NCI-H2227 (cell line): ENCODE data around the gene DNAH10.

Source experiments
- DNase-seq: peaks from one replicate; lab custom pipeline; 2025; ENCODE audit not compliant: unreplicated experiment; lab: John Stamatoyannopoulos, UW

Gene DNAH10

DNA sequence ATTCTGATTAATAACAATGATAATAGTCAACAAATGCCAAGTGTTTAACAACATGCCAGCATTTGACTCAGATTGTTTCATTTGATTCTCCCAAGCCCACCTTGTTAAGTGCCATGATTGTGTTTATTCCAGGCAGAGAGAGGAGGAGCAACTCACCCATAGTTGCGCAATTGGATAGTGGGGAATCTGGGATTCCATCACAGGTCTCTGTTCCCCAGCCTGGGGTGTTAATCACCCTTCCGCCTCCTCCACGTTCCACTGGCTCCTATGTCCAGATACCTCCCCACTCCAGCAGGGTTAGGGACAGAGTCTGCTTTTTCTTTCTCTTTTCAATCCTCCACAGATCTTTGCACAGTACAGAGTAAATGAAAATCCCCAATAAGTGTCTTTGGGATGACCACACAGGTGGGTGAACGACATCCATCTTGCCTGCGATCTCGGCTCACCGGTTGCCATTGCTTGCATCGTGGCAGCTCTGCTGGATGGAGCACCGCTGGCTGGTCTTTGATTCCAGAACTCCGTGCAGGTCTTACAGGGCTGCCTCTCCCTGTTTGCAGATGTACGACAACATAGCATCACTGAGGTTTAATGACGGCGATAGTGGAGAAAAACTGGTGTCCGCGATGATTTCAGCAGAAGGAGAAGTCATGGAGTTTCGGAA lies 78.8 kb downstream of the DNAH10 start:
- DNase-seq = no peak

DNA sequence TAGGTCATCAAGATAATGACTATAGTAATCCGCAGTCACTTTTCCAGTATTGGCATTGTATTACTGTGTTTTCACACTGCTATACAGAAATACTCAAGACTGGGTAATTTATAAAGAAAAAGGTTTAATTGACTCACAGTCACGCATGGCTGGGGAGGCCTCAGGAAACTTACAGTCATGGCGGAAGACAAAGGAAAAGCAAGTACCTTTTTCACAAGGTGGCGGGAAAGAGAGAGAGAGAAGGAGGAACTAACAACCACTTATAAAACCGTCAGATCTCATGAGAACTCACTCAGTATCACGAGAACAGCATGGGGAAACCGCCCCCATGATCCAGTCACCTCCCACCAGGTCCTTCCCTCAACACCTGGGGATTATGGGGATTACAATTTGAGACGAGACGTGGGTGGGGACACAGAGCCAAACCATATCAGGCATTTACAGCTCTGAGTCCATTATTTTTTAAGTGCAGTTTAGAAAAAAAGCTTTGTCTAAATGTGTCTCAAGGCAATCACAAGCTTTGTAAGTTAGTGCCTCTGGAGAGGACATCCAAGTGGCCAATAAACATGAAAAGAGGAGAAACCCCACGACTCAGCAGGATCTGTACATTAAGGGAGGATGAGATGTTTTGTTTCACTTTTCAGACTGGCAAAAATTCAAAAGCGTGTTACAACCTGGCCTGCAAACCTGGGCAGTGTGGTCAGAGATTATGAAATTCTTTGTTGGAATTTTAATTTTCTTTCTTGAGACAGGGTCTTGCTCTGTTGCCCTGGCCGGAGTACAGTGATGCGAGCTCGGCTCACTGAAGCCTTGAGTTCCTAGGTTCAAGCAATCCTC lies 82.0 kb downstream of the DNAH10 start:
- no peak for DNase-seq

DNA sequence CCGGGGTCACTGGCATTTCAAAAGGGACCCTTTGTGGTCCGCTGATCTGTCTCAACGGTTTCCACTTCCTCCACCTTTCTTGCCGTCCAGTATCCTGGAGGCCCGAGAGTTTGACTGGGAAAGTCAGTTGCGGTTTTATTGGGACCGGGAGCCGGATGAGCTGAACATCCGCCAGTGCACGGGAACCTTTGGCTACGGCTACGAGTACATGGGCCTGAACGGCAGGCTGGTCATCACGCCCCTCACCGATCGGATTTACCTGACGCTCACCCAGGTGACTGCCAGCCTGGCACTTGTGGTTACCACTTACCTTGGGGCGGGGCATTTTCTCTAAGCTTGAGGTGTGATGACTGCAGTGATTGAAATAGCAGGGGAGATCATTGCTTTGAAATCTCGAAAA lies 83.8 kb downstream of the DNAH10 start:
- no peak for DNase-seq

GRCh38 chr12:123846340-123846739 lies 84.2 kb downstream of the DNAH10 start:
- no peak for DNase-seq

GRCh38 chr12:123847019-123847418 lies 84.9 kb downstream of the DNAH10 start:
- DNase-seq = no peak

DNA sequence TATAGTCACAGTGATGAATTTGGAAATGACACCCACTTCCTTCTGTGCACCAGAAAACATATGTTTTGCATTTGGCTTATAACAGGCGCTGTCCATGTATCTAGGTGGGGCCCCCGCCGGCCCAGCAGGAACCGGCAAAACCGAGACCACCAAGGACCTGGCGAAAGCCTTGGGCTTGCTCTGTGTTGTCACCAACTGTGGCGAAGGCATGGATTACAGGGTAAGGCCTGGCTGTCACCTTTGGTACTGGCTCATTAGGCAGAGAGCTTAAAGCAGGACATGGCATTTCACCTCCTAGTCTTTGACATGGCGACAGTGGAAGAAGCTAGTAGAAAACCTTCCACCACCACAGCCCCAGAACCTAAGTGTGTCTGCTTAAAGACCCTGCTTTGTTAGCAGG lies 85.8 kb downstream of the DNAH10 start:
- no peak for DNase-seq

DNA sequence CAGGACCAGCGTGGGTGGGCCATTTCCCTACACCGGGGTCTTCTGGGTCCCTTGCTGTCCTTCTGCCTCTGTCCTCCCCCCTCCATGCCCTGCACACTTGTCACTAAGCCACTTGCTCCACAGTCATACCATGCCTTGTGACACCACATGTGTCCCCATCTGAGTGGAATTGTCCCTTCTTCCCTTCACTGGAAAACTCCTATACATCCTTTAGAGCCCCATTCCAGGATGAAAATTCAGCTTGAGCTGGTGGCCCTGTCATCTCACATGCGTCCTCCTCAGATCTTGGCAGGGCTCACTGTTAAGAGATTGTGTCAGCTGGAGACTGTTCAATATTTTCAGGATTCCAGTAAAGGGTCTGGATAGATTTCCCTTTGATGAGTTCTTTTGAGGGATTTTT lies 87.4 kb downstream of the DNAH10 start:
- DNase-seq = no peak

DNA sequence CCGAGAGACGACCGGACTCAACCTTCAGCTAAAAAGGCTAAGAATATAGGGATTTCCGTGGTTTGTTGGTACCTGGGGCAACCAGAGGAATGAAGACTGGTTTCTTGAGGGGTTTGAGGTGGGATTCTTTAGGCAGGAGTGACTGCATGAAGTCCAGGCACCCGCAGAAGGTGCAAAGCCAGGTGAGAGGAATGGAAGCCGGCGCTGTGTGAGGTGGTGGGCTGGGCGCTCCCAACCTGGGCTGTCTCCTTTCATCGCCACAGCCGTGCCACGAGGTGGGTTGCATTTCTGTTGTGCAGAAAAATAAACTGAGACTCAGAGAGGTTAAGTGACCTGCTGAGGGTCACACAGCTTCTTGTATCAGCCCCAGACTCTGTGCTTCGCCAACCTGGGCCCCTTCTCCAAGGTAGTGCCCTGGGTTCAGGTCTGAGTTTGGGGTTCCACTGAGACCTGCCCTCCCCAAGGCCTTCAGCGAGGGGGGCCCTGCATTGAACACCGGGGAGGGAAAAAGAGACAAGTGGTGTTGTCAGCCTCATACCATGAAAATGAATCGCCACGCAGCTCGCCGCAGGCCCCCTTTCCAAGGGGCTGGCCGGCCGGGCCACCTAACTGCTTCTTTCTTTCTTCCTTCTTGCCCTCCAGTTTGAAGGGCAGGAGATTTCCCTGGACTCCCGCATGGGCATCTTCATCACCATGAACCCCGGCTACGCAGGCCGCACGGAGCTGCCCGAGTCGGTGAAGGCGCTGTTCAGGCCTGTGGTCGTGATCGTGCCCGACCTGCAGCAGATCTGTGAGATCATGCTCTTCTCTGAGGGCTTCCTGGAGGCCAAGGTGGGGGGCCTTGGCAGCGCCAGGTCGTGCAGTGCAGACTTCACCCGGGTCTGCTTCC lies 88.4 kb downstream of the DNAH10 start:
- DNase-seq = no peak

DNA sequence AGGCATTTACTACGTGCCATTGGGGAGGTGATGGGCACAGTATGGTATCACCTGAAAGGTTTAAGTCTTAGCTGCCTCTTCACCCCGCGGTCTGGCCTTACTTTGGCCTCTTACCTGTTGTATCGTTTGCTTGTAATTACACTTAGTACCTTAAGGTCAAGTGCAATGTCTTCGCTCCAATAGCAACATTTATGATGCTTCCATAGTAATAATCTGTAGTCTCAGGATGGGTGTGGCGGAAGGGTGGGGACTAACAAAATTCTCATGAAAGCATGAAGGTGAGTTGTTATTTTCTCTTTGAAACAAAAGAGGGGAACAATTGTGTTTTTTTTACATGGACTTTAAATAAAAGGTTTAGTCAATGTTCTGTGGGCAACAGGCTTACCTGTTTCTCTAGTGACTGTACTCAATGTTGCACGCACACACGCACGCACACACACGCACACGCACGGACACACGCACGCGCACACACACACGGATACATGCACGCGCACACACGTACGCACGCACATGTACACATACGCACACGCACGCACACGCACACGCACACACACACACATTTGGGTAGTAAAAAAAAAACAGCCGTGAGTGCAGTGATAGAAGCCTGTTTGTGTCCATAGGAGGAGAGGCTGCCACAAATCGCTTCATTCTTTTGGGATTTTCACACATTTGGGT lies 91.4 kb downstream of the DNAH10 start:
- no peak for DNase-seq

DNA sequence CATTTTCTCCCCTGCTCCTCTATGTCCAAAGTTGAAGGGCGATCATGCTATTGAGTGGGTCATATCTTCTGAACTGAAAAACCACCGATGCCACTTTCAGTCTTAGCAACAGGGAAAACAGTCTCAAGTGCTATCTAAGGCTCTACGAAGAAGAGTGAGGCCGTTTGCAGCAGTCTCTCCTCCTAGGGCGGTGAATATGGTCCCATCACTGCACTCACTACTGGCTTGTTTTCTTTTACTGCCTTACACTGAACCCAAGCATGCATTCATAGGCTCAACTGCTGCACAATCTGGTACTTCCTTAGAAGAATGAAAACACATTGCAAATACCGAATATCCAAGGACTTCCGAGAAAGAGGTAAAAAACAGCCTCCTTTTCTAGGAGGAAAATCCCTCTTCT lies 92.1 kb downstream of the DNAH10 start:
- no peak for DNase-seq

DNA sequence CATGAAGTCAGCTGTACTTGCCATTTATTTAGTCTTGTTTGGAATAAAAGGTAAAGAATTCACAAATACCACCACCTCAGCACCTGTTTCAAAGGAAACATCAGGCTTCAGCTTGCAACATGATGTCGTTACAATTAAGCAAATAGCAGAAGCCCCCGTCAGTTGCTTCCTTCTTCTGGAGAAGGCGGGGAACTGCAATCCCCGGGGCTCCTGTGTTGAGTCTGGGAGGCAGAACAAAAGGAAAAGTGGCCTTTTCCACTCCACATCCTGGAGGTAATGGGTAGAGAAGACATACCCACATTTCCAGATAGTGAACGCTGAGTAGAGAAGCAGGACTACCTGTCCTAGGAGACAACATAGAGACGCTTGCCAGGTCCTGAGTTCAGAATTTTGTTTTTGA lies 92.8 kb downstream of the DNAH10 start:
- no peak for DNase-seq

GRCh38 chr12:123856681-123857080 lies 94.6 kb downstream of the DNAH10 start:
- no peak for DNase-seq

DNA sequence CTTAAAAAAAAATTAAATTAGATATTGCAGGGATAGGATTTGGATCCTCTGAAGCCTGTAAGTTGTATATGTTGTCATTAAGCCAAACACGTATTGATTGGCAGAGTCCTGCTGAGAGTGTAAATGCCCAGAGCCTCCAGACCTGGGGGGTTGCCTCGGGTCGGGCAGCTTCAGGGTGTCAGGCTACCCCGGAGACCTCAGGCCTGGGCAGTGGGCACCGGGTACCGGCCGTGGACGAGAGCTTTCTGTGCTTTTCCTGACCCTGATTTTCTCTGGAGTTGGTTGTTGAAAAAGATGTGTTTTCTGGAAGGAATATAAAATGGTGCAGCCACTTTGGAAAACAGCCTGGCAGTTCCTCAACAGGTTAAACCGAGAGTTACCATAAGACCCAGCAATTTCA lies 96.1 kb downstream of the DNAH10 start:
- no peak for DNase-seq

DNA sequence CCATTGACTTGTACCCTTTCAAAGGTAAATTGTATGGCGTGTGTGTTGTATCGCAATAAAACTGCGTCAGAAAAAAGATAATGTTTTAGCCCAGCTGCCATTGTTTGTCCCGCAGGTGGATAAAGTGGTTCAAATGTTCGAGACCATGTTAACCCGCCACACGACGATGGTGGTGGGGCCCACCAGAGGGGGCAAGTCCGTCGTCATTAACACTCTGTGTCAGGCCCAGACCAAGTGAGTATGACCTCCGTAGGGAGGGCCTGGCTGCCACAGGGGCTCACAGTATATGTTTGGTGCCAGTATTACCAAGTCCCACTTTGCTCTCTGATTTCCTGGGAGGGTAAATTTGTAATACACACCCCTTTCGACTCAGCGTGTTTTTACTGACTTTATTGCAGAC lies 96.9 kb downstream of the DNAH10 start:
- no peak for DNase-seq

- no peak for DNase-seq
Measured at GRCh38 chr12:123860377-123860776, 98.3 kb downstream of the DNAH10 start.

DNA sequence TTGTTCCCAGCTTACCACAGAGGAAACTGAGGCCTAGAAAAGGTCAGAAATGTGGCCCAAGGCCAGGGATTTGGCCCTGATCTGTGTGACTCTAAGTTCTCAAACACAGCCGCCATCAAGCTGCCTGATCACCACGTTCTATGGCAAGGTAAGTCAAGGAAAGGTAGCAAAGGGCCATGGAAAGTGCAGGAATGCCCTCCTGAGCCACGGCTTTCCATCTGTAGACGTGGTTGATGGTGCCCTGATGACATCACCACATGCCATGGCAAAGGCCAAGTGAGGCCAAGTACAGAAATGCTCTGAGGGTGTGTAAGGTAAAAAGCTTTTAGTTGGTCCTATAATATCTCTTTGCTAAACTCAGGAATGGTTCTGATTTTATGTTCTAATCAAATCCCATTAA lies 99.3 kb downstream of the DNAH10 start:
- no peak for DNase-seq

- DNase-seq = no peak
Measured at GRCh38 chr12:123867141-123867540, 105.0 kb downstream of the DNAH10 start.

DNA sequence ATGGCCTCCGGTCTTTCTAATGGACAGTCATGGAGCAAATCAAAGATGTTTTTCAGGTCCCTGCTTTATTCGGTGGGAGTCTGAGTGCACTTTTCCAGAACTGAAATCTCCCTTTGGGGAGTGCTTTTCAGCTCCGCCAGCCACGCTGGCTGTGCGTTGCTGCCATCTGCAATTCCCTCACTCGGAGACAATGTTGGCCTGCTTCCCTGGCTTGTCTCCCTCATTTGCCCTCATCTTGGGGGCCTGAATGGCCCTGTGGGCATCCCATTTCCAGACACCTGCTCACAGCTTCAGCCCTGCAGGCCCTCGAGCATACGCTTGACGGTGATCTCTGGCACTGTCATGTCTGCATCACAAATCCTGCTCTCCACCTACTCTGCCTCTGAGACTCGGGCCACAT lies 106.7 kb downstream of the DNAH10 start:
- DNase-seq = no peak

- no peak for DNase-seq
Measured at GRCh38 chr12:123873793-123874192, 111.7 kb downstream of the DNAH10 start.

- no peak for DNase-seq
Measured at GRCh38 chr12:123877968-123878367, 115.9 kb downstream of the DNAH10 start.

DNA sequence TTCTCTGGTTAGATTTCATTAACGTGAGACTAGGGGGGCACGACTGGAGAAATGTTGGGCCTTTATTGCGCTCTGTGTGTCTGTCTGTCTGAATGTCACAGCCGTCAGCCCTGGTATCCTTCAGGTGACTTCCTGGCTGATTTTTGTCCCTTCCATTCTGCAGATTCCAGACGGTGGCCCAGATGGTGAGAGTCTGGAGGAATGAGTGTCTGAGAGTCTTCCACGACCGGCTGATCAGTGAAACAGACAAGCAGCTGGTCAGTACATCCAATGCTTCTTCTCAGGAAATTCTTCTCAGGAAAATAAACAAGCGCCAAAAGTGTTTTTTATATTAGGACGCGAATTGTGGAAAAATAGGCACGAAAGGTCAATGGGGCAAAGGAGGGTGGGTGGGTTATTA lies 117.0 kb downstream of the DNAH10 start:
- no peak for DNase-seq
